Adipose tissue (tissue), 3 donors: ENCODE data around the gene IDS. TPM values are rescaled to one million over a fixed set of nuclear protein-coding genes. Genes with fewer than 3 reads are reported as not detected.
"Not testable (repeated sequence)": the region's sequence is repeated elsewhere in the genome, so short reads cannot be mapped to it uniquely, and the experiment has no call there.

Source experiments
- H3K27ac ChIP-seq: one replicate; pipeline ENCODE4 v1.5.1; 2013; ENCODE audit warnings: low read depth, low read length
- WGBS, 3 donors: extraction: QIAGEN DNeasy Blood & Tissue Kit; methylation state at CpG; one replicate each; pipeline ENCODE4 v1.1.7; 2013; 5-methylcytosine and 5-hydroxymethylcytosine counted together
- polyA plus RNA-seq, 3 donors: library from polyadenylated mRNA; stranded (reverse); fragments of 200-250 nt; gene quantifications; one replicate each; pipeline ENCODE4 v1.2.3, GENCODE V29; 2013
- donor health status: healthy with polysubstance abuse.
- donor health status: Bipolar disorder and iron deficiency.
- donor health status: healthy.

Gene IDS
- polyA plus RNA-seq, 3 donors: 19.1 to 42.4 (median 35.7) TPM

DNA sequence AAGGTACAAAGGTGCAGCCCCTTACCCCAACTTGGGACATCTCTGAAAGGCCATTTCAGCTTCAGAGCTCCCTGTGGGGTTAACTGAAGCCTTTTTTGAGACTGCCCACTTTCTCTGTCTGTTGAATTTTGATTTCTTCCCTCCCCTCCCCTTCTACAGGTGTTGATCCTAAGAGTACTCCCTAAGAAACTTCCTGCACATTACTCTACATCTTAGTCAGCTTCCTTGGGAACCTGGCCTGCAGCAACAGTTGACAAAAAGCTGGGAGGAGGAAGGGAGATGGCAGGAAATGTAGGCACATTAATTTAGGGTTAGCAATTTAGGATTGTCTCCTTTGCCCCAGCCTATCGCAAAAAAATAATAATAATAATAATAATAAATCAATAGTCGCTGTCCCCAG is 1.2 kb upstream of the IDS start:
- H3K27ac ChIP-seq: no peak overlapping the region
- 75 to 94% (median 93%) methylated on average over 2 of the region's 2 CpGs for whole genome bisulfite sequencing, 3 donors

GRCh38 chrX:149505671-149506070 is 565 bp upstream of the IDS start:
- 80 to 84% (median 81%) methylated on average over 9 of the region's 9 CpGs for WGBS, 3 donors
- H3K27ac ChIP-seq: no peak overlapping the region

GRCh38 chrX:149504226-149504914 is 736 bp downstream of the IDS start:
- no peak overlapping the region for H3K27ac ChIP-seq
- WGBS, 3 donors: 34 to 47% (median 44%) methylated on average over 10 of the region's 10 CpGs

DNA sequence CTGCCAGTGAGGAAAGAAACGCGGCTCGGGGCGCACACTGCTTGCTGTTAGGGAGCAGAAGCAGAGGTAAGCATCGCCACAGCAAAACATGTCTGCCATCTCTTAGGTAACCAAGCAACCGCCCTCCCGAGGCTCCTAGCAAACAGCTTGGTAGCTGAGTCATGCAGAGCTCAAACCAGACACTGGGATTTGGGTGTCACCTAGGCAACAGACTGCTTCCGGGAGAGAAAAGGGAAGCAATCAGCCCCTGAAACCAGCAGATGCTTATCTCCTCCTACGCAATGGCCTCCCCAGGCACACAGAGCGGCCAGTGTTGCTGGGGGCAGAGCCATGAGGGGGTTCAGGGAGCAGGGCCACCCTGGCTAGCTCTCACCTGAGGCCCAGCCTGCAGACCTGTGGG is 1.7 kb downstream of the IDS start:
- 23 to 69% (median 43%) methylated on average over 2 to 6 of the region's 10 CpGs for WGBS, 3 donors
- H3K27ac ChIP-seq: not testable (repeated sequence)

- 57 to 68% (median 68%) methylated on average over 4 to 5 of the region's 5 CpGs for WGBS, 3 donors
- H3K27ac ChIP-seq: not testable (repeated sequence)
Observed at GRCh38 chrX:149502923-149503322, 2.2 kb downstream of the IDS start.

DNA sequence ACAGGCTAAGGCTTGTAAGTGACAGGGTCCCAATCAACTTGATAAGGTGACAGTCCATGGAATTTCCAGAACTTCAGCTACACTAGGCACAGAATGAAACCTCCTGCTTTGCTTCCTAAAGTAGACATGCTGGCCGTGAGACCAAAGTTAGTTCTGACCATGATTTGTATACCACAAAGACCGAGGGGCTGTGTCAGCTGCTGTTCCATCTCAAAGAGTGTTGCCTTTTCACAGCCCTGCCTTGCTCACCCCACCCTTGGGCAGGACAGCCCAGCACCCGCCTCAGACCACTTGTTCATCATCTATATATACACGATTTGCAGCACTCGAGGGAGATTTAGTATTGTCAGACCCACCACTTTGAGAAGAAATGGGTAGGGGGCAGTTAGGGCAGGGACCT is 5.3 kb downstream of the IDS start:
- no peak overlapping the region for H3K27ac ChIP-seq

DNA sequence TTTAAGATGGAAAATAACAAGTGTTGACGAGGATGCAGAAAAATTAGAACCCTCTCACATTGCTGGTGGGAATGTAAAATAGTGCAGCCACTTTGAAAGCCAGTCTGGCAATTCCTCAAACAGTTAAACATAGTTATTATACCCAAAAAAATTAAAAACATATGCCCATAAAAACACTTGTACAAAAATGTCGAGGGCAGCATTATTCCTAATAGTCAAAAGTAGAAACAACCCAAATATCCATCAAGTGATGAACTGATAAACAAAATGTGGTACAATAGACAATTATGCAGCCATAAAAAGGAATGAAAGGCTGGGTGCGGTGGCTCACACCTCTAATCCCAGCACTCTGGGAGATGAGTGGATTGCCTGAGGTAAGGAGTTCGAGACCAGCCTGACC is 6.3 kb downstream of the IDS start:
- WGBS, 3 donors: 89 to 99% (median 96%) methylated on average over 4 of the region's 4 CpGs
- no peak overlapping the region for H3K27ac ChIP-seq

More for the DNA sequence above, 5.3 kb downstream of the IDS start:
- 66 to 86% (median 81%) methylated on average over 5 of the region's 5 CpGs for WGBS, 3 donors

DNA sequence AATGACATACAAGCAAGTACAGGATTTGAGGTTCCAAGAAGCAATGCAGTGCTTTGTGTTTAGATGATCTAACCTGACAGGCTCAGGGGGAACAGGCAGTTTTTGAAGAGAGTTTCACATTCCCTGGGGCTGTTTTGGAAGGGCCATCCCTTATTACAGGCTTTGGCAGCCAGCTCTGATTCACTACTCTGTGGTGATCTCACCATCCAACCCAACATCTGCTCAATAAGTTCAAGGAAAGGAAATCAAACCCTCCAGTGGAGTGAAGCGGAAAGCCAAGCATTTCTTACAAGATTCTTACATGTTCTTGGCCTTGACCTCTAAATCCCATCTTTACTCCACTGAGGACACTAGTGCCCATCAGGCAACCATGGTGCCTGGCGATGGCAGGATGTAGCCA is 7.5 kb downstream of the IDS start:
- WGBS, 3 donors: 72 to 100% (median 94%) methylated on average over 2 of the region's 2 CpGs
- no peak overlapping the region for H3K27ac ChIP-seq

DNA sequence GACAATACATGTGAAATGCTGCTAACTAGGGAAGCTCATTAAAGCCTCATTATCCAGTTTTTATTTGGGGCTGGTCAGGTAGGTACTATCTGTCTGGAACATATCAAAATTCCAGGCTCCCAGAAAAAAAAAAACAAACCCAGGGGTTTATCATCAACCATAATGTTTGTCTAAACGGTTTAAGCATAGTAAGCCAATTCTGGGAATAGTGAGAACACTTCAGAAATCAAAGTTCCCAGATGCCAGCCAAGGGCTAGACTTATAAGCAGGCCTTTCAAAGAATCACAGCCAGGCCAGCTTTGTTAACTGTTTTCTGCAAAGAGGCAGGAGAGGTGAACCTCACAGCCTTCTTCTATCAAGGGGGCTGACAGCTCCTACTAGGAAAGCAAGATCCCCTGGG is 8.1 kb downstream of the IDS start:
- no peak overlapping the region for H3K27ac ChIP-seq
- 25 to 88% (median 53%) methylated on average over 1 of the region's 1 CpG for WGBS, 3 donors

GRCh38 chrX:149495573-149496071 is 9.5 kb downstream of the IDS start:
- H3K27ac ChIP-seq: no peak overlapping the region
- WGBS, 3 donors: 75 to 94% (median 87%) methylated on average over 5 of the region's 5 CpGs

DNA sequence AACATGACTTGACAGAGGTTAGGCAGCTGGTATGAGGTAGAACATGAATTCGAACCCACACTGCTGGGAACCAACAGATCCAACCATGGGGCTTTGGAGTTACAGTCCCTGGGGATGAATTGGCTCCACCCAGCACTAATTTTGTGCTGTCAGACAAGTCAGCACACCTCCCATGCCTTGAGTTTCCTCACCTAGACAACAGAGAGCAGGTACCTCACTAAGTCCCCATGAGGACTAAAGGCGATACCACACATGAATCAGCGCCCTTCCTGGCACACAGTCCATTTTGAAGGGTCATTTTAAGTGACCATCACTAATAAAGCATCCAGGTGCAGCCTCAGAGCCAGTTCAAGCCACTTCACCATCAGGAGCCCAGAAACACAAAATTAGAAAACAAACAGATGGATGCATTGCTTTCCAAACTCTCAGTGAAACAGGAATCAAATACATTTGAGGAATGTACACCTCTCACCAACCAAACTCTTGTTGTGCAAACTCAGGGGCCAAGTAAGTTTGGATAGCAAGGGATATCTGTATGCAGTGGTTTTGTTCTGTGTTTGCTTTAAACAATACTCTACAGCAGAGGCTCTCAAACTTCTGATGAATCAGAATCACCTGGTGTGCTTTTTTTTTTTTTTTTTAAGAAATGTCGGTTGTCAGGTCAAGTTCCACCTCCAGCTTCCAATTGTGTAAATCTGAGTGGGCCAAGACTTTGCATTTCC is 10.1 kb downstream of the IDS start:
- H3K27ac ChIP-seq: no peak overlapping the region
- 70 to 95% (median 86%) methylated on average over 4 of the region's 4 CpGs for WGBS, 3 donors

DNA sequence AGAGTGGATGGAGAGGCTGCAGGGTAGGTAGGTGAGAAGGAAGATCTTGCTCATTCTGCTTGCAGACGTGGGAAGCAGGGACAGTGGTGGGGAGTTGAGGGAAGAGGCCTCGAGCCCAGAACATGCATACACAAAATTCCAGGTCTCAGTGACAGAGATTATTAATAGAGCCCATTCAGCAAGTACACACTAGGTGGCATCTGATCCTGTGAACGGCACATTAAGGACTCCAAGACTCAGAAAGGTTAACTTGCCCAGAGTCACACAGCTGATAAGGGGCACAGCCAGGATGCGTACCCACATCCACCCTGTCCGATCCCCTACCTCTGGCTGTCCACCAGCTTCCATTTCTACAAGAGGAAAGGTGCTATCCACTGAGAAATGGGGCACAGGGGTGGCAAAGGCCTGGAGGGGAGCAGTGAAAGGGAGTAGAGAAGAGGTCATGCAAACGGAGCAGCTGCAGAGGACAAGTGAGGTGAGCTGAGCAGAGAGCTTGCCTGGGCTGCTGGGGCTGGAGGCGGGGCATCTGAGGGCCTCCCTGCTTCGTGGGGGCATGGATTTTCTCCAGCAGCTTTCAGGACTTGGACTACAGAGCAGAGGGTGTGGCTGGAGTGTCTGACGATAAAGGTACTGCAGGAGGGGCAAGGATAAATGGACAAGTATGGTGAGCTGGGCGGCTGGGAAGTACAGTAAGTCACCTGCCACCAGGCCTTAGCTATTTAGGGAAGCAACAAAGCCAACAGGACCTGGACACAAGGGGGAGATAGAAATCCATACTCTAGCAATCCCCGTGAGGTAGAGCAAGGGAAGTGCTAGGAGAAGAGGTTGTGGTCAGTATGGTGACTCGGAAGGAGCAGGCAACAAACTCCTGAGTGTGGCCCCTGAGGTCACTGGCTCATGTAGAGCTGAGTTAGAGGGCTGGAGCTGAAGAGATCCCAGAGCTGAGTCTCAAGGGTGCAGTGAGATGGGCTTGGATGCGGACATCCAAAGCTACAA is 11.2 kb downstream of the IDS start:
- no peak overlapping the region for H3K27ac ChIP-seq
- WGBS, 3 donors: 52 to 77% (median 68%) methylated on average over 13 of the region's 13 CpGs

- H3K27ac ChIP-seq: no peak overlapping the region
- 18 to 61% (median 56%) methylated on average over 2 of the region's 2 CpGs for WGBS, 3 donors
Observed at GRCh38 chrX:149491812-149492211, 13.3 kb downstream of the IDS start.

DNA sequence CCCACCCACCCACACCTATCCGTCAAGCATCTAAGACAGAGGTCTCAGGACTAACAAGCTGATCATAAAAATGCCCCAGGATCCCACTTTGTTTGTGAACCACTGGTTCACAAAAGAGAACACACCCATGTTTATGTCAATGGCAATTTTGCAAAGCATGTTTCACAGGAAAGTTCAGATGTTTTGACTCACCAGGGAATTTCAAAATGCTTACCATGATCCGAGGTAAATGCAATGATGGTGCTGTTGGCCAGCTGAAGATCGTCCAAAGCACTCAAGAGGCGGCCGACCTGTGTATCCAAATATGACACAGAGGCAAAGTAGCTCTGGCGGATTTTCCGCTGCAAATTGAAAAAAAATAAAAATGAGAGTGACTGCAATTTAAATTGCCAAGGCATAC is 15.0 kb downstream of the IDS start:
- no peak overlapping the region for H3K27ac ChIP-seq
- 61 to 92% (median 73%) methylated on average over 7 of the region's 7 CpGs for WGBS, 3 donors

- not testable (repeated sequence) for H3K27ac ChIP-seq
- 47 to 87% (median 75%) methylated on average over 10 to 12 of the region's 17 CpGs for WGBS, 3 donors
Observed at GRCh38 chrX:149488411-149489052, 16.6 kb downstream of the IDS start.

- H3K27ac ChIP-seq: not testable (repeated sequence)
- WGBS, 3 donors: 77 to 100% (median 90%) methylated on average over 1 to 2 of the region's 9 CpGs
Observed at GRCh38 chrX:149488008-149488407, 17.1 kb downstream of the IDS start.

- 73 to 80% (median 74%) methylated on average over 6 of the region's 6 CpGs for WGBS, 3 donors
- H3K27ac ChIP-seq: no peak overlapping the region
Observed at GRCh38 chrX:149487292-149487691, 17.8 kb downstream of the IDS start.

- no peak overlapping the region for H3K27ac ChIP-seq
- WGBS, 3 donors: 79 to 100% (median 98%) methylated on average over 2 of the region's 2 CpGs
Observed at GRCh38 chrX:149476513-149476912, 28.6 kb downstream of the IDS start.
